Mesendoderm (in vitro differentiated cells): ENCODE data around the gene SCUBE1.
"Not testable (repeated sequence)": the region's sequence is repeated elsewhere in the genome, so short reads cannot be mapped to it uniquely, and the experiment has no call there.

ENCODE experiments used
- DNase-seq: peaks from one replicate; pipeline ENCODE4 v3.0.0; 2013
- H2AK5ac ChIP-seq: 2 replicates; pipeline ENCODE4 v1.6.1; 2013; ENCODE audit warnings: low read length, inconsistent platforms
- H2BK120ac ChIP-seq: 2 replicates; pipeline ENCODE4 v1.6.1; 2013; ENCODE audit warnings: low read depth, mild to moderate bottlenecking, low read length, moderate library complexity, mixed read lengths
- H2BK15ac ChIP-seq: replicated peaks from 2 replicates; pipeline ENCODE4 v1.6.1; 2013; ENCODE audit warnings: low read depth, mild to moderate bottlenecking, moderate library complexity
- H2BK5ac ChIP-seq: 2 replicates; pipeline ENCODE4 v1.6.1; 2013; ENCODE audit warnings: low read length, inconsistent platforms
- H3K18ac ChIP-seq: 2 replicates; pipeline ENCODE4 v1.6.1; 2013; ENCODE audit warnings: mild to moderate bottlenecking, low read length, mixed read lengths
- H3K23ac ChIP-seq: one replicate; pipeline ENCODE4 v1.6.1; 2013; ENCODE audit warnings: low read length
- H3K27ac ChIP-seq: 2 replicates; pipeline ENCODE4 v1.5.1; 2013; ENCODE audit warnings: low read depth, mild to moderate bottlenecking, inconsistent platforms, low read length, moderate library complexity
- H3K27me3 ChIP-seq: 2 replicates; pipeline ENCODE4 v1.6.1; 2013; ENCODE audit warnings: low read length, control low read depth, mild to moderate bottlenecking, inconsistent platforms; ENCODE audit not compliant: insufficient read depth, poor library complexity
- H3K36me3 ChIP-seq: 2 replicates; pipeline ENCODE4 v1.6.1; 2013; ENCODE audit warnings: low read length, inconsistent platforms; ENCODE audit not compliant: control insufficient read depth, insufficient read depth
- H3K4ac ChIP-seq: one replicate; pipeline ENCODE4 v1.6.1; 2013; ENCODE audit warnings: low read depth, mild to moderate bottlenecking, low read length, moderate library complexity
- H3K4me1 ChIP-seq: 2 replicates; pipeline ENCODE4 v1.6.1; 2013; ENCODE audit warnings: low read depth, low read length, inconsistent platforms; ENCODE audit not compliant: control insufficient read depth
- H3K4me2 ChIP-seq: 2 replicates; pipeline ENCODE4 v1.6.1; 2013; ENCODE audit warnings: low read length
- H3K4me3 ChIP-seq: 2 replicates; pipeline ENCODE4 v1.5.1; 2013; ENCODE audit warnings: mild to moderate bottlenecking, low read length
- H3K56ac ChIP-seq: one replicate; pipeline ENCODE4 v1.6.1; 2013; ENCODE audit warnings: low read length
- H3K79me1 ChIP-seq: 2 replicates; pipeline ENCODE4 v1.6.1; 2013; ENCODE audit warnings: low read length, inconsistent platforms
- H3K79me2 ChIP-seq: 2 replicates; pipeline ENCODE4 v1.6.1; 2013; ENCODE audit warnings: mild to moderate bottlenecking, low read length; ENCODE audit not compliant: control insufficient read depth, insufficient read depth
- H3K9ac ChIP-seq: 2 replicates; pipeline ENCODE4 v1.6.1; 2013; ENCODE audit warnings: low read length, inconsistent platforms
- H4K5ac ChIP-seq: one replicate; pipeline ENCODE4 v1.6.1; 2013; ENCODE audit warnings: low read length
- H4K8ac ChIP-seq: one replicate; pipeline ENCODE4 v1.6.1; 2013; ENCODE audit warnings: low read depth, mild to moderate bottlenecking, control low read depth, low read length, moderate library complexity
- WGBS: extraction: QIAGEN DNeasy Blood & Tissue Kit; methylation state at CpG from one replicate; pipeline ENCODE4 v1.1.7; 2013; ENCODE audit warnings: low lambda C conversion rate, missing lambda C conversion rate; ENCODE audit not compliant: insufficient coverage; ENCODE audit errors: extremely low coverage; 5-methylcytosine and 5-hydroxymethylcytosine counted together

The SCUBE1 gene

GRCh38 chr22:43355688-43356087 is 12.5 kb upstream of the SCUBE1 start:
- no CpG with 5 or more reads among the region's 10 CpGs for WGBS
- H3K79me2 ChIP-seq: not testable (repeated sequence)

GRCh38 chr22:43351966-43352345 is 8.8 kb upstream of the SCUBE1 start:
- Histone ChIP-seq H3K4me1 (no peaks in the 10 kb centered on the region), H2BK120ac (no peak overlapping the region), H2BK15ac (no peak overlapping the region), H3K18ac (no peak overlapping the region), H4K5ac (no peak overlapping the region), H3K9ac (no peak overlapping the region), H4K8ac (no peak overlapping the region), H3K4me3 (no peak overlapping the region), H3K79me2 (no peaks in the 10 kb centered on the region), H2AK5ac (no peak overlapping the region), H3K27me3 (no peaks in the 10 kb centered on the region), H3K36me3 (no peaks in the 10 kb centered on the region), H3K4me2 (no peak overlapping the region), H3K56ac (no peak overlapping the region), H2BK5ac (no peak overlapping the region), H3K23ac (no peak overlapping the region), H3K4ac (no peak overlapping the region), H3K79me1 (no peaks in the 10 kb centered on the region), H3K27ac (no peak overlapping the region)
- no peak for DNase-seq
- no CpG with 5 or more reads among the region's 5 CpGs for WGBS

More at GRCh38 chr22:43355688-43356087, 12.5 kb upstream of the SCUBE1 start:
- not testable (repeated sequence) for H4K8ac ChIP-seq, H2BK15ac ChIP-seq, H3K56ac ChIP-seq, H3K4me2 ChIP-seq, H3K9ac ChIP-seq, H2AK5ac ChIP-seq, H3K27ac ChIP-seq, H3K4ac ChIP-seq, H3K36me3 ChIP-seq, H2BK5ac ChIP-seq, H2BK120ac ChIP-seq, H3K4me3 ChIP-seq, H3K23ac ChIP-seq, DNase-seq, H3K79me1 ChIP-seq, H3K18ac ChIP-seq, H4K5ac ChIP-seq, H3K27me3 ChIP-seq, H3K4me1 ChIP-seq

DNA sequence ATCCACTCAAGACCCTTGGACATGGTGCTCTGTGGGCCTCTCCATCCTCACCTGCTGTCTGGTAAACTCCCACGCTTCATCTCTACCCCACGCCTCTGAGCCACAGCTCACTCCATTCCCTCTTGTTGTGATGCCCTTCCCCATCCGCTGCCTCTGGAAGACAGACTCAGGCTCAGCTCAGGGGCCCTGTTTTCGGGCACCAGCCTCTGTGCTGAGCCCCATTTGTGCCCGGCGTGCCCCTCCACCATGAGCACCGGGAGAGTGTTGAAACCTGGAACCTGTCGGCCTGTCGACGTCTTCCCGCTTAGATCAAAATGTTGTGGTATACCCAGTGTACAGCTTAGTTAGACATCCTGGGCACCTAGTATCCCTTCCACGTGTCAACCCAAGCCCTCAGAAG is 6.5 kb upstream of the SCUBE1 start:
- no peak overlapping the region for H3K18ac ChIP-seq
- no peak overlapping the region for H3K27ac ChIP-seq
- H3K4ac ChIP-seq: no peak overlapping the region
- no peak overlapping the region for H3K4me3 ChIP-seq
- no peak overlapping the region for H4K5ac ChIP-seq
- no peaks in the 10 kb centered on the region for H3K79me1 ChIP-seq
- H3K27me3 ChIP-seq: no peaks in the 10 kb centered on the region
- H3K4me1 ChIP-seq: no peaks in the 10 kb centered on the region
- no peak overlapping the region for H3K23ac ChIP-seq
- no CpG with 5 or more reads among the region's 12 CpGs for WGBS
- no peak overlapping the region for H2BK5ac ChIP-seq
- no peak overlapping the region for H3K56ac ChIP-seq
- H2BK15ac ChIP-seq: no peak overlapping the region
- no peaks in the 10 kb centered on the region for H3K36me3 ChIP-seq
- no peak overlapping the region for H3K4me2 ChIP-seq
- no peak for DNase-seq
- no peak overlapping the region for H2AK5ac ChIP-seq
- H4K8ac ChIP-seq: no peak overlapping the region
- no peak overlapping the region for H3K9ac ChIP-seq
- no peak overlapping the region for H2BK120ac ChIP-seq
- no peaks in the 10 kb centered on the region for H3K79me2 ChIP-seq

GRCh38 chr22:43346521-43346929 is 3.4 kb upstream of the SCUBE1 start:
- Histone ChIP-seq H3K4me3 (no peak overlapping the region), H3K18ac (no peak overlapping the region), H3K36me3 (no peaks in the 10 kb centered on the region), H3K4me2 (no peak overlapping the region), H3K79me1 (no peaks in the 10 kb centered on the region), H2BK120ac (no peak overlapping the region), H3K4me1 (no peaks in the 10 kb centered on the region), H3K79me2 (no peaks in the 10 kb centered on the region), H3K27ac (no peak overlapping the region), H4K5ac (no peak overlapping the region), H2BK15ac (no peak overlapping the region), H3K9ac (no peak overlapping the region), H2AK5ac (no peak overlapping the region), H3K56ac (no peak overlapping the region), H3K4ac (no peak overlapping the region), H3K23ac (no peak overlapping the region), H3K27me3 (peaks cover 6% of the 10 kb centered on the region), H2BK5ac (no peak overlapping the region), H4K8ac (no peak overlapping the region)
- WGBS: no CpG with 5 or more reads among the region's 8 CpGs
- peak; percentile 75 for DNase-seq

GRCh38 chr22:43345761-43346301 is 2.7 kb upstream of the SCUBE1 start:
- H3K23ac ChIP-seq: no peak overlapping the region
- H4K5ac ChIP-seq: no peak overlapping the region
- no peak overlapping the region for H2AK5ac ChIP-seq
- H4K8ac ChIP-seq: no peak overlapping the region
- DNase-seq: peak; percentile 25
- peaks cover 8% of the 10 kb centered on the region for H3K27me3 ChIP-seq
- H2BK15ac ChIP-seq: no peak overlapping the region
- no peaks in the 10 kb centered on the region for H3K79me1 ChIP-seq
- no peaks in the 10 kb centered on the region for H3K4me1 ChIP-seq
- no peak overlapping the region for H3K4ac ChIP-seq
- H3K4me2 ChIP-seq: no peak overlapping the region
- H3K9ac ChIP-seq: no peak overlapping the region
- H2BK5ac ChIP-seq: no peak overlapping the region
- H3K56ac ChIP-seq: no peak overlapping the region
- H3K18ac ChIP-seq: no peak overlapping the region
- H2BK120ac ChIP-seq: no peak overlapping the region
- no peaks in the 10 kb centered on the region for H3K79me2 ChIP-seq
- no CpG with 5 or more reads among the region's 7 CpGs for WGBS
- no peak overlapping the region for H3K4me3 ChIP-seq
- H3K36me3 ChIP-seq: no peaks in the 10 kb centered on the region
- H3K27ac ChIP-seq: no peak overlapping the region

GRCh38 chr22:43345356-43345755 is 2.2 kb upstream of the SCUBE1 start:
- no peak for DNase-seq
- Histone ChIP-seq H3K18ac (no peak overlapping the region), H2AK5ac (no peak overlapping the region), H3K4me3 (no peak overlapping the region), H2BK120ac (no peak overlapping the region), H3K27ac (no peak overlapping the region), H2BK15ac (no peak overlapping the region), H3K4ac (no peak overlapping the region), H3K27me3 (peaks cover 8% of the 10 kb centered on the region), H3K36me3 (no peaks in the 10 kb centered on the region), H3K56ac (no peak overlapping the region), H3K79me2 (no peaks in the 10 kb centered on the region), H3K23ac (no peak overlapping the region), H3K9ac (no peak overlapping the region), H3K4me2 (no peak overlapping the region), H4K8ac (no peak overlapping the region), H4K5ac (no peak overlapping the region), H2BK5ac (no peak overlapping the region), H3K4me1 (no peaks in the 10 kb centered on the region), H3K79me1 (no peaks in the 10 kb centered on the region)
- no CpG with 5 or more reads among the region's 7 CpGs for WGBS
